Endodermal cell (in vitro differentiated cells): Measurements from ENCODE around the gene RASGRF1. TPM values are rescaled to one million over a fixed set of nuclear protein-coding genes. Genes with fewer than 3 reads are reported as not detected.

Experiments
- DNase-seq: peaks from one replicate; pipeline ENCODE4 v3.0.0-alpha.2; 2017
- H3K27ac ChIP-seq: 2 replicates; pipeline ENCODE4 v1.5.1; 2013; ENCODE audit warnings: mild to moderate bottlenecking, low read depth, low read length, moderate library complexity
- H3K27me3 ChIP-seq: 2 replicates; pipeline ENCODE4 v1.6.1; 2013; ENCODE audit warnings: mild to moderate bottlenecking, low read length, moderate library complexity; ENCODE audit not compliant: insufficient read depth, control insufficient read depth, poor library complexity, severe bottlenecking
- H3K36me3 ChIP-seq: 2 replicates; pipeline ENCODE4 v1.7.0; 2013; ENCODE audit warnings: mild to moderate bottlenecking, low read length, moderate library complexity; ENCODE audit not compliant: control insufficient read depth, insufficient read depth
- H3K4me1 ChIP-seq: one replicate; pipeline ENCODE4 v1.7.0; 2013; ENCODE audit warnings: low read length; ENCODE audit not compliant: control insufficient read depth, insufficient read depth
- H3K4me3 ChIP-seq: 2 replicates; pipeline ENCODE4 v1.5.1; 2013; ENCODE audit warnings: mild to moderate bottlenecking, low read length, moderate library complexity
- H3K9ac ChIP-seq: 2 replicates; pipeline ENCODE4 v1.6.1; 2013; ENCODE audit warnings: mild to moderate bottlenecking, low read length, moderate library complexity; ENCODE audit not compliant: poor library complexity, severe bottlenecking; ENCODE audit errors: extremely low read depth
- H3K9me3 ChIP-seq: 2 replicates; pipeline ENCODE4 v1.6.1; 2013; ENCODE audit warnings: mild to moderate bottlenecking, low read length, moderate library complexity; ENCODE audit not compliant: control insufficient read depth
- H3K27ac Mint-ChIP-seq: 2 replicates; pipeline ENCODE4 v1.8.0; 2020; ENCODE audit warnings: mixed read lengths
- H3K27me3 Mint-ChIP-seq: 2 replicates; pipeline ENCODE4 v1.8.0; 2021; ENCODE audit warnings: mild to moderate bottlenecking, mixed read lengths; ENCODE audit not compliant: insufficient read depth
- H3K36me3 Mint-ChIP-seq: 2 replicates; pipeline ENCODE4 v1.8.0; 2020; ENCODE audit warnings: low read depth, mixed read lengths
- H3K4me1 Mint-ChIP-seq: 2 replicates; pipeline ENCODE4 v1.8.0; 2020; ENCODE audit warnings: mixed read lengths
- H3K4me3 Mint-ChIP-seq: 2 replicates; pipeline ENCODE4 v1.8.0; 2020; ENCODE audit warnings: mild to moderate bottlenecking, moderate library complexity, mixed read lengths
- H3K9me3 Mint-ChIP-seq: 2 replicates; pipeline ENCODE4 v1.8.0; 2020; ENCODE audit warnings: mild to moderate bottlenecking, mixed read lengths
- CTCF ChIP-seq: fragments of 200-600 bp; sonication (generic); conservative IDR thresholded peaks from 2 replicates; pipeline ENCODE4 v1.5.0; 2021; ENCODE audit warnings: antibody characterized with exemption, mild to moderate bottlenecking
- WGBS, 2 experiments: methylation state at CpG; one replicate each; pipeline versions ENCODE4 v1.1.5 to v1.1.7; 2013; ENCODE audit warnings: missing lambda C conversion rate in 2 of 2, mixed read lengths in 1 of 2; ENCODE audit not compliant: insufficient coverage in 1 of 2, insufficient read length in 1 of 2; 5-methylcytosine and 5-hydroxymethylcytosine counted together
- total RNA-seq, 2 donors: library from RNA; stranded (reverse); fragmentation: NEBNext Ultra II Directional in 1 of 2; extraction: Animal tissue kit (Norgen Biotek cat#: 25700) in 1 of 2; gene quantifications; 2 replicates in 1 of 2; 3 replicates in 1 of 2; pipeline ENCODE4 v1.2.1, GENCODE V29; 2021

Gene RASGRF1
- total RNA-seq, 2 donors from 2014 or later = 0.20 TPM; not detected in 1

DNA sequence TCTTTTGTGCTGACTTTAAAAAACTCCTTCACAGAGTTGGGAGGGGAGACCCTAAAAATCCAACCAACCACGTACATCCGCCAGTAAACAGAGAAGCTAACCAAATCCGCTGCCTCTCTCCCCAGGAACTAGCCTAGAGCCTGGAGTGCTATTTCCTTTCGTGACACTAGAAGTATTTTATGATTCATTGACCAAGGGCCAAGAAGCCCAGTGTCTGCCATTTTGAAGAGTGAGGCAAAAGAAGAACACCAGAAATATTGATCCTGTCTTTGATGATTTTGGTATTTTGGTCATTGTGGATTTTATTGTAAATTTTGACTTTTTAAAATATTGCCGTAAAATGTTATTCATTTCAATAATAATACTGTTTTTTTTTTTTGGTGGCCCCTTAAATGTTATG is 135.2 kb downstream of the RASGRF1 start:
- Histone ChIP-seq H3K4me3 (no peak overlapping the region), H3K9ac (no peak overlapping the region), H3K4me1 (no peaks in the 10 kb centered on the region), H3K27ac (no peak overlapping the region), H3K9me3 (no peaks in the 10 kb centered on the region), H3K27me3 (no peaks in the 10 kb centered on the region), H3K36me3 (no peaks in the 10 kb centered on the region)
- H3K9me3 Mint-ChIP-seq = no peaks in the 10 kb centered on the region
- no peak for TF ChIP-seq CTCF
- DNase-seq = no peak
- no peaks in the 10 kb centered on the region for H3K36me3 Mint-ChIP-seq
- no peak overlapping the region for H3K4me3 Mint-ChIP-seq
- no peak overlapping the region for H3K27ac Mint-ChIP-seq
- H3K4me1 Mint-ChIP-seq = peaks cover 32% of the 10 kb centered on the region
- WGBS, 2 experiments = 92 to 98% methylated on average over 4 of the region's 5 CpGs
- no peaks in the 10 kb centered on the region for H3K27me3 Mint-ChIP-seq

DNA sequence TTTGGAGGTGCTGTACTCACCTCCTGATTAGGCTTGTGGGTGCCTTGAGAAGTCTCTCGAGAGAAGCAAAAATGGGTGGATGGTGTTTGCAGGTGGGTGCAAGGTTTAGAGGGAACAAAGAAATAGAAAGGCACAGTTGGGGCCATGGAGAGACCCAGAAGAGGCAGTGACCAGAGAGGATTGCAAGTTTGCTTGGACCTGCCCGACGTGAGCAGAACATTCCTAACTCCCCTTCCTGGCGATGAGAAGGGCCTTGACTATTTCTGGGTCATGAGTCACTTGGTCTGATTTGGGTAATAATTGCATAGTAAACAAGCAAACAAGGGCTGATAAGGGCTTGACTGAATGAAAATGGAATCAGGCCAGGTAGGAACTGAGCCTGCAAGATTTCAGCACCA is 138.7 kb downstream of the RASGRF1 start:
- Mint-ChIP-seq H3K36me3 (no peaks in the 10 kb centered on the region), H3K27ac (peak overlapping the region; percentile 64)
- DNase-seq = no peak

DNA sequence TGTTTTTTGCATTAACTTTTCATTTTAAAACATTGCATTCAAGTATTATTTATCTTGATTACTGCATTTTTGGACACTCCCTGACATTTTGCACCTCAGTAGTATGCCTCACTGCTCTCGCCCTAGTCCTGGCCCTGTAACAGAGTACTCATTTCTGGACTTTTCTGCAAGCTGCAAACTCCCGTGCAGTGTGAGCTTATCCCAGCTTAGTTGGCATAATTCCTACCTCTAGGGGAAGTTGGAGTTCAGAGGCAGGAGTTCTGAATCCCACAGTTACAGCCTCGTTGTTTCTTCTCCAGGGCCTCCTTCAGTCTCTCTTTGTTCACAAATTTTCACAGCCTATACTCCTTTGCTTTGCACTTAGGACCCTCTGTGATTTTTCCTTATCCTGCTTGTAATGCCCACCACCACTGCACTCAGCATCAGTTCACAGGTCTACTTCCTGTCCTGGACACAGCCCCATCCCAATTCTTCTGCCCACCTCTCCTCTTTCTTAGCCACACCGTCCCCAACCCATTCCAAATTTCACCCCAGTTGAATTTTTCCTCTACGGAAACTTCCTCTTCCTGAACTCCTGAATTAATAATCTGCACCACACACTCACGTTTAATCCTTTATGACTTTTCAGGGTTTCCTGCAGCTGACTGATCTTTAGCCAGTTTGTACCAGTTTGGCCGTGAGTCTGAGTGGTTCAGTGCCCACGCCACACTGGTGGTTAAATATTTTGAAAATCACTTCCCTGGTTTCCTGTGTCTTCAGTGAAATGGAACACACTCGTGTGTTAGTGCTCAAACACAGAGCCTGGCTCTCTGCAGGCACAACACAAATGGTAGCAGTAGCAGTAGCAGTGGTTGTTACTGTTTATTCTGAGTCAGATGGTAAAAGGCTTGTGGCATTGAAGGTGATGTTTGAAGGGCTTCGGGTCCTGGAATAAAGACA is 139.4 kb downstream of the RASGRF1 start:
- peak; percentile 64 for TF ChIP-seq CTCF
- 89 to 90% methylated on average over 10 of the region's 10 CpGs for WGBS, 2 experiments
- Mint-ChIP-seq H3K4me3 (no peak overlapping the region), H3K4me1 (peaks cover 39% of the 10 kb centered on the region), H3K9me3 (no peaks in the 10 kb centered on the region), H3K27me3 (peaks cover 8% of the 10 kb centered on the region), H3K36me3 (no peaks in the 10 kb centered on the region), H3K27ac (peak overlapping the region; percentile 64)
- no peaks in the 10 kb centered on the region for H3K4me1 ChIP-seq
- H3K9ac ChIP-seq = no peak overlapping the region
- no peaks in the 10 kb centered on the region for H3K27me3 ChIP-seq
- H3K9me3 ChIP-seq = no peaks in the 10 kb centered on the region
- no peak for DNase-seq
- H3K4me3 ChIP-seq = no peak overlapping the region
- H3K27ac ChIP-seq = no peak overlapping the region
- no peaks in the 10 kb centered on the region for H3K36me3 ChIP-seq

More for the DNA sequence above, 138.7 kb downstream of the RASGRF1 start:
- Mint-ChIP-seq H3K4me1 (peaks cover 43% of the 10 kb centered on the region), H3K27me3 (peaks cover 5% of the 10 kb centered on the region), H3K9me3 (no peaks in the 10 kb centered on the region), H3K4me3 (no peak overlapping the region)
- WGBS, 2 experiments = 68 to 86% methylated on average over 1 to 4 of the region's 4 CpGs
- Histone ChIP-seq H3K36me3 (no peaks in the 10 kb centered on the region), H3K9ac (no peak overlapping the region), H3K27me3 (no peaks in the 10 kb centered on the region), H3K27ac (no peak overlapping the region), H3K4me1 (no peaks in the 10 kb centered on the region), H3K4me3 (no peak overlapping the region), H3K9me3 (no peaks in the 10 kb centered on the region)
- no peak for TF ChIP-seq CTCF
